Keratinocyte (primary cell): ENCODE results near the gene ZCCHC24. TPM values are rescaled to one million over a fixed set of nuclear protein-coding genes. Genes with fewer than 3 reads are reported as not detected.

Experiments
- DNase-seq: peaks from one replicate; pipeline ENCODE4 v3.0.0-alpha.2; 2011; ENCODE audit warnings: low read depth, missing footprints, low spot score
- FAIRE-seq: peaks from 2 replicates; lab custom pipeline; 2011; peaks lifted over from hg19 to GRCh38; lab: Jason Lieb, UNC
- H2AFZ ChIP-seq: 2 replicates; pipeline ENCODE4 v1.6.0; 2012; ENCODE audit warnings: low read length, control low read depth, inconsistent platforms; ENCODE audit not compliant: control insufficient read depth
- H3K27ac ChIP-seq: 2 replicates; pipeline ENCODE4 v1.5.1; 2011; ENCODE audit warnings: low read length; ENCODE audit not compliant: control insufficient read depth, insufficient read depth
- H3K27me3 ChIP-seq: 3 replicates; pipeline ENCODE4 v1.6.0; 2011; ENCODE audit warnings: low read length; ENCODE audit not compliant: control insufficient read depth, insufficient read depth; ENCODE audit errors: extremely low read depth
- H3K36me3 ChIP-seq, 2 experiments: 2 replicates in 1 of 2; 3 replicates in 1 of 2; pipeline ENCODE4 v1.5.1; 2011; ENCODE audit warnings: low read length in 2 of 2, mild to moderate bottlenecking in 1 of 2; ENCODE audit not compliant: control insufficient read depth in 2 of 2, insufficient read depth in 2 of 2; ENCODE audit errors: extremely low read depth in 1 of 2
- H3K4me1 ChIP-seq: 3 replicates; pipeline ENCODE4 v1.5.1; 2011; ENCODE audit warnings: low read length; ENCODE audit not compliant: control insufficient read depth, insufficient read depth; ENCODE audit errors: extremely low read depth
- H3K4me2 ChIP-seq: 3 replicates; pipeline ENCODE4 v1.6.0; 2011; ENCODE audit warnings: low read depth, low read length; ENCODE audit not compliant: control insufficient read depth, insufficient read depth; ENCODE audit errors: extremely low read depth
- H3K4me3 ChIP-seq, 3 experiments: fragments of 200-600 bp in 1 of 3; sonication (generic) in 1 of 3; 2 replicates in 2 of 3; 3 replicates in 1 of 3; pipeline ENCODE4 v1.5.1; 2011 to 2016; ENCODE audit warnings: low read length in 3 of 3, mild to moderate bottlenecking in 3 of 3, control low read depth in 2 of 3, inconsistent platforms in 1 of 3, low read depth in 1 of 3, mixed read lengths in 1 of 3, mixed run types in 1 of 3, moderate library complexity in 1 of 3; ENCODE audit not compliant: control insufficient read depth in 2 of 3, insufficient read depth in 2 of 3; ENCODE audit errors: extremely low read depth in 1 of 3
- H3K79me2 ChIP-seq: 2 replicates; pipeline ENCODE4 v1.6.0; 2012; ENCODE audit warnings: low read length; ENCODE audit not compliant: control insufficient read depth, insufficient read depth
- H3K9ac ChIP-seq: 3 replicates; pipeline ENCODE4 v1.6.0; 2011; ENCODE audit warnings: low read length; ENCODE audit not compliant: control insufficient read depth, insufficient read depth; ENCODE audit errors: extremely low read depth
- H3K9me1 ChIP-seq: 3 replicates; pipeline ENCODE4 v1.6.0; 2011; ENCODE audit warnings: low read length; ENCODE audit not compliant: control insufficient read depth, insufficient read depth; ENCODE audit errors: extremely low read depth
- H3K9me3 ChIP-seq: 2 replicates; pipeline ENCODE4 v1.5.1; 2012; ENCODE audit warnings: low read depth, low read length; ENCODE audit not compliant: control insufficient read depth
- H4K20me1 ChIP-seq: 3 replicates; pipeline ENCODE4 v1.6.0; 2011; ENCODE audit warnings: low read length; ENCODE audit not compliant: control insufficient read depth, insufficient read depth; ENCODE audit errors: extremely low read depth
- EZH2 ChIP-seq: IDR thresholded peaks from one replicate; pipeline ENCODE4 v1.6.1; 2012; ENCODE audit warnings: inconsistent platforms, mild to moderate bottlenecking, low read length, moderate library complexity
- dilution Hi-C: fragments of 300-500 bp; cut with MboI; formaldehyde crosslinking; loops from one replicate; pipeline ENCODE4 v1.7.0; 2020; ENCODE audit warnings: low sequenced_read_pairs; ENCODE audit not compliant: extremely low pct_ligation_motif_present
- polyA plus RNA-seq, 5 experiments: library from polyadenylated mRNA; depleted of rRNA in 3 of 5; stranded (reverse) in 3 of 5; stranded (forward) in 1 of 5; unstranded in 1 of 5; fragments of >200 nt; gene quantifications; 1 replicate in 1 of 5; 2 replicates in 3 of 5; 3 replicates in 1 of 5; pipeline versions ENCODE4 v1.2.1 to v1.2.3, GENCODE V29; 2011 to 2012; ENCODE audit warnings: missing spikeins in 2 of 5, low read depth in 1 of 5, low replicate concordance in 1 of 5
- TF ChIP-seq, protein P1 (sequence below), 3 experiments: IDR thresholded peaks in 1 of 3; conservative IDR thresholded peaks in 1 of 3; optimal IDR thresholded peaks in 1 of 3; 2 replicates in 2 of 3; 3 replicates in 1 of 3; pipeline versions ENCODE3 to v1.5.1; 2011; ENCODE audit warnings: low read length in 3 of 3, mild to moderate bottlenecking in 3 of 3, moderate library complexity in 2 of 3, control low read depth in 1 of 3, inconsistent platforms in 1 of 3; ENCODE audit not compliant: insufficient read depth in 2 of 3; ENCODE audit errors: extremely low read depth in 1 of 3

ZCCHC24 gene
- polyA plus RNA-seq, 1 donor (not counting 4 experiments of a cell fraction or from before 2014, with no cell fraction given): 0.96 TPM

DNA sequence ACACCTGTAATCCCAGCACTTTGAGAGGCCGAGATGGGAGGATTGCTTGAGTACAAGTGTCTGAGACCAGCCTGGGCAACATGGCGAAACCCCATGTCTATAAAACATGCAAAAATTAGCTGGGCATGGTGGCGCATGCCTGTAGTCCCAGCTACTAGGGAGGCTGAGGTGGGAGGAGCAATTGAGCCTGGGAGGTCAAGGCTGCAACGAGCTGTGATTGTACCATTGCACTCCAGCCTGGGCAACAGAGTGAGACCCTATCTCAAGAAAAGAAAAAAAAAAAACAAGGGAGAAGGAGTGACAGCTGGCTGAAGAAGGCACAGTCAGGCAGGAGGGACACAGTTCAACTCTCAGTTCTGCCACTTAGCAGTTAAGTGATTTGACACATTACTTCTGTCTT lies 26.4 kb upstream of the ZCCHC24 start:
- H3K4me2 ChIP-seq: no peak overlapping the region
- no peaks in the 10 kb centered on the region for H4K20me1 ChIP-seq
- no peak overlapping the region for H3K4me3 ChIP-seq
- H3K9me1 ChIP-seq: no peaks in the 10 kb centered on the region
- H3K9ac ChIP-seq: no peak overlapping the region
- H2AFZ ChIP-seq: no peak overlapping the region
- no peaks in the 10 kb centered on the region for H3K79me2 ChIP-seq
- H3K9me3 ChIP-seq: no peaks in the 10 kb centered on the region
- no peaks in the 10 kb centered on the region for H3K4me1 ChIP-seq
- no peaks in the 10 kb centered on the region for H3K27me3 ChIP-seq
- FAIRE-seq: no peak
- DNase-seq: no peak
- H3K27ac ChIP-seq: no peak overlapping the region
- TF ChIP-seq, protein P1, sequence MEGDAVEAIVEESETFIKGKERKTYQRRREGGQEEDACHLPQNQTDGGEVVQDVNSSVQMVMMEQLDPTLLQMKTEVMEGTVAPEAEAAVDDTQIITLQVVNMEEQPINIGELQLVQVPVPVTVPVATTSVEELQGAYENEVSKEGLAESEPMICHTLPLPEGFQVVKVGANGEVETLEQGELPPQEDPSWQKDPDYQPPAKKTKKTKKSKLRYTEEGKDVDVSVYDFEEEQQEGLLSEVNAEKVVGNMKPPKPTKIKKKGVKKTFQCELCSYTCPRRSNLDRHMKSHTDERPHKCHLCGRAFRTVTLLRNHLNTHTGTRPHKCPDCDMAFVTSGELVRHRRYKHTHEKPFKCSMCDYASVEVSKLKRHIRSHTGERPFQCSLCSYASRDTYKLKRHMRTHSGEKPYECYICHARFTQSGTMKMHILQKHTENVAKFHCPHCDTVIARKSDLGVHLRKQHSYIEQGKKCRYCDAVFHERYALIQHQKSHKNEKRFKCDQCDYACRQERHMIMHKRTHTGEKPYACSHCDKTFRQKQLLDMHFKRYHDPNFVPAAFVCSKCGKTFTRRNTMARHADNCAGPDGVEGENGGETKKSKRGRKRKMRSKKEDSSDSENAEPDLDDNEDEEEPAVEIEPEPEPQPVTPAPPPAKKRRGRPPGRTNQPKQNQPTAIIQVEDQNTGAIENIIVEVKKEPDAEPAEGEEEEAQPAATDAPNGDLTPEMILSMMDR (optimal IDR thresholded peaks at IDR 0.05 in 1 of 3, IDR thresholded peaks at IDR 0.05 in 1 of 3, conservative IDR thresholded peaks at IDR 0.05 in 1 of 3; ENCODE audit: extremely low read depth in 1 of 3, insufficient read depth in 2 of 3, low read length in 3 of 3): no peak
- no peak for TF ChIP-seq EZH2
- no peaks in the 10 kb centered on the region for H3K36me3 ChIP-seq
- dilution Hi-C loops: no loop called here

DNA sequence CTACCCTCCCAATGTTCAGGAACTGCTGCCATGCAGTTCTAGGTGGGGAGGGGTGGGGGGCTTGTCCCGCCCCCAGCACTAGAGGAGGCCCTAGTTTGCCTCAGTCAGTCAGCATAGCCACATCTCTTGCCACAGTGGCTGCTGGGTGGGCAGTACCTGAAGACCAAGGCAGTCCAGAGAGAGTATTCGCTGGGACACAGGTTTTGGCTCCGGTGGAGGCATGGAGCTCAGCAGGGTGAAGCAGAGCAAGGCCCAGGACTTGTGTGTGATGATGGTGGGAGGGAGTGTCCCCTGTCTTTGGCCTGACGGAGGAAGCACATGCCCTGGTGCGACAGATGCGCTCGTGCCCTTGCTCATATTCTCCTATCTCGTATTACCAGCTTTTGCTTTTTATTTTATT lies 24.7 kb upstream of the ZCCHC24 start:
- Histone ChIP-seq H3K27ac (no peak overlapping the region), H3K9me3 (no peaks in the 10 kb centered on the region), H3K36me3 (no peaks in the 10 kb centered on the region), H3K9ac (no peak overlapping the region), H3K4me2 (no peak overlapping the region), H3K4me3 (no peak overlapping the region), H3K9me1 (no peaks in the 10 kb centered on the region), H3K4me1 (no peaks in the 10 kb centered on the region), H3K79me2 (no peaks in the 10 kb centered on the region), H2AFZ (no peak overlapping the region), H3K27me3 (no peaks in the 10 kb centered on the region), H4K20me1 (no peaks in the 10 kb centered on the region)
- TF ChIP-seq, protein P1 (optimal IDR thresholded peaks at IDR 0.05 in 1 of 3, IDR thresholded peaks at IDR 0.05 in 1 of 3, conservative IDR thresholded peaks at IDR 0.05 in 1 of 3; ENCODE audit: extremely low read depth in 1 of 3, insufficient read depth in 2 of 3, low read length in 3 of 3): no peak
- no peak for TF ChIP-seq EZH2
- FAIRE-seq (no peak), DNase-seq (no peak)
- dilution Hi-C loops: no loop called here
